Left renal cortex interstitium (tissue), 4 donors: ENCODE results near the gene CCNC. TPM values are rescaled to one million over a fixed set of nuclear protein-coding genes. Genes with fewer than 3 reads are reported as not detected.

Experiments
- DNase-seq, 4 donors: peaks; one replicate each; pipeline ENCODE4 v3.0.0-alpha.2; 2013; ENCODE audit warnings: low read depth in 4 of 4, low spot score in 2 of 4, missing footprints in 1 of 4
- polyA plus RNA-seq, 4 donors: library from polyadenylated mRNA; unstranded; fragments of 120-200 nt; gene quantifications; one replicate each; pipeline ENCODE4 v1.2.1, GENCODE V29; 2013; ENCODE audit not compliant: insufficient read length in 4 of 4

The CCNC gene, protein sequence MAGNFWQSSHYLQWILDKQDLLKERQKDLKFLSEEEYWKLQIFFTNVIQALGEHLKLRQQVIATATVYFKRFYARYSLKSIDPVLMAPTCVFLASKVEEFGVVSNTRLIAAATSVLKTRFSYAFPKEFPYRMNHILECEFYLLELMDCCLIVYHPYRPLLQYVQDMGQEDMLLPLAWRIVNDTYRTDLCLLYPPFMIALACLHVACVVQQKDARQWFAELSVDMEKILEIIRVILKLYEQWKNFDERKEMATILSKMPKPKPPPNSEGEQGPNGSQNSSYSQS
- polyA plus RNA-seq = 100 to 1,000 TPM in 1 of 4 donors, 10 to 100 TPM in 3; 70.8 to 107 (median 82.0) TPM

DNA sequence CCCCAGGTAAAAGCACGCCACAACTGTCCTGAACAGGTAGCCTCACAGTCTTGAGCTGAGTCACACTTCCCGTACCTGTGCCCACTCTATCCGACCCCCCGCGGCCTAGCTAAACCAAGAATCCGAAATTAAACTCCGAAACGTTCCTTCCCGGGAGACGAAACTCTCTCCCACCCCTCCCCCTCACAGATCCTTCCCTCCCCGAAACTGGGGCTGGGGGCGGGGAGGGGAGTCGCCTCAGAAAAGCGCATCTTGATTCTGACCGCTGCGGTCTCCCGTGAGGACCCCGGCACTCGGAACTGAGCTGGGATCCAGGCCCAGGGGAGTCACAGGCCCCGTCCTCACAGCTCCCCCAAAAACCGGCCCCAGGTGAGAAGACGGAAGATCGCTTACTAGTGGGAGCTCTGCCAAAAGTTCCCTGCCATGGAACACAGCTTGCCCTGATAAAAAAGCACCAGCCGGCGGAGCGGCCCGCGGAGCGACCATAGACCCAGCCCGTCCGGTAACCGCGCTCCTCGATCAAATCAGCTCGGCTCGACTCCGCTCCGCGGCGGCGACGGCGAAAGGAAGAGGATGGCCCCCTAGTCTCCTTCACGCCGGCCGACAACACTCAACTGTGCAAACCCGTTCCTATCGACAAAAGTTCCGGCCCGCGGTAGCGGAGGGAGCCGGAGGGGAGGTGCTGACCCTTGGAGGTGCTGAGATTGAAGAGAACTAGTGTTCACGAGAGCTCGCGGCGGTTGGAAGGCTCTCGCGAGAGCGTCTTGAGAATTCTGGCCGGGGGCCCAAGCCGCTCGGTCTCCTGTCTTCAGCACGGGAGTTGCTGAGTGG is at the start of gene CCNC:
Gene CCNC, minus strand, starts transcription at position 558 of the 831 bp plus-strand sequence. Its CDS starts 133 bp downstream, at position 425.
- peak; percentile 87 to 92 (median 89) for DNase-seq

DNA sequence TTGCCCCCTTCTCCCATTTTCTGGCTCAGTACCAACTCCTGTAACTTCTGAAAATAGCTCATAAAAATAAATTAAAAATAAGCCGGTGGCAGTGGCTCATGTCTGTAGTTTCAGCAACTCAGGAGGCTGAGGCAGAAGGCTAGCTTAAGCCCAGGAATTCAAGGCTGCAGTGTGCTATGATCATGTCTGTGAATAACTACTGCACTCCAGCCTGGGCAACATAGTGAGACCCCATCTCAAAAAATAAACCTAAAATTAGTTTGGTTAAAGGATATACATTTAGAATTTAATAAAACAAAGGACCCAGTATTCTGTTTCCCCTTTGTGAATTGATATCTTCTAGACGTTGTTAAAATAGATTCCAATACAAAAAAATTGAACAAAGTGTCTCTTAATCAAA is 48.7 kb upstream of the CCNC start:
- no peak for DNase-seq

DNA sequence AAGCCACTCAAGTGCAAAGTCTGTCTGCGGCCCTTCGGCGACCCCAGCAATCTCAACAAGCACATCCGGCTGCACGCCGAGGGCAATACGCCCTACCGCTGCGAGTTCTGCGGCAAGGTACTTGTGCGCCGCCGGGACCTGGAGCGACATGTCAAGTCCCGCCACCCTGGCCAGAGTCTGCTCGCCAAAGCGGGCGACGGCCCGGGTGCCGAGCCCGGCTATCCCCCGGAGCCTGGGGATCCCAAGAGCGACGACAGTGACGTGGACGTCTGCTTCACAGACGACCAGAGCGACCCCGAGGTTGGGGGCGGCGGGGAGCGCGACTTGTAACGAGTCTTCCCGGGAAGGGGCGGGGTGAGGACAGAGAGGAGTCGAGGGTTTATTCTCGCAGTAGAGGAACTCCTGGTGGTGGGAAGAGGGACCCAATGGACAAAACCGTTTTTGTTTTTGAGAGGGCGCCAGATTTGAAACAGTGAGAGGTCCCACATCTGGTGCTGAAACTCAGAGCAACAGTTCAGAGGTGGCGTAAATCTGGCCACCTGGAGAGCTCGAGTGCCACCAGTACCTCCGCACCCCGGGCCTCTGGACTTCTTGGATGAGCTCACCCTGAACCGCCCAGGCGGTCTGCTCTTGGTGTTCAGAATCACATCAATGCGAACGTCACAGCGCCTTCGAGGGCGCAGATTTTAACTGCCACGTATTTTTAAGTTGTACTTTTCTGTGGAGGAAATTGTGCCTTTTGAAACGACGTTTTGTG is 46.1 kb upstream of the CCNC start:
- no peak for DNase-seq

DNA sequence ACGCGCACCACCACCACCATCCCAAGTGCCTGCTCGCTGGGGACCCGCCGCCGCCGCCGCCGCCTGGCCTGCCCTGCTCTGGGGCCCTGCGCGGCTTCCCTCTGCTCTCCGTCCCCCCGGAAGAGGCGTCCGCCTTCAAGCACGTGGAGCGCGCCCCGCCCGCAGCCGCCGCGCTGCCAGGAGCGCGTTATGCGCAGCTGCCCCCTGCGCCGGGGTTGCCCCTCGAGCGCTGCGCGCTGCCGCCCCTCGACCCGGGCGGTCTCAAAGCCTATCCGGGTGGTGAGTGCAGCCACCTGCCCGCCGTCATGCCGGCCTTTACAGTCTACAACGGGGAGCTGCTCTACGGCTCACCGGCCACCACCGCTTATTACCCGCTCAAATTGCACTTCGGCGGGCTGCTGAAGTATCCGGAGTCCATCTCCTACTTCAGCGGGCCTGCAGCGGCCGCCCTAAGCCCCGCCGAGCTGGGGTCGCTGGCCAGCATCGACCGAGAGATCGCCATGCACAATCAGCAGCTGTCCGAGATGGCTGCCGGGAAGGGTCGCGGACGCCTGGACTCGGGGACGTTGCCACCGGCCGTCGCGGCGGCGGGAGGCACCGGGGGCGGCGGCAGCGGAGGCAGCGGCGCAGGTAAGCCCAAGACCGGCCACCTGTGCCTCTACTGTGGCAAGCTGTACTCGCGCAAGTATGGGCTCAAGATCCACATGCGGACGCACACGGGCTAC is 45.4 kb upstream of the CCNC start:
- no peak for DNase-seq

DNA sequence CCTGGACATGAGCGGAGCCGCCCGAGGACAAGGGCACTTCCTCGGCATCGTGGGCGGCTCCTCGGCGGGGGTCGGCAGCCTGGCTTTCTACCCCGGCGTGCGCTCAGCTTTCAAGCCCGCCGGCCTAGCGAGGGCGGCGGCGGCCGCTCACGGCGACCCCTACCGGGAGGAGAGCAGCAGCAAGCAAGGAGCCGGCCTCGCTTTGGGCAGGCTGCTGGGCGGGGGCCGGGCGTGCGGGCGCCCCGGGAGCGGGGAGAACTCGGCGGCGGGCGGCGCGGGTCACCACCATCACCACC is 44.9 kb upstream of the CCNC start:
- no peak for DNase-seq

DNA sequence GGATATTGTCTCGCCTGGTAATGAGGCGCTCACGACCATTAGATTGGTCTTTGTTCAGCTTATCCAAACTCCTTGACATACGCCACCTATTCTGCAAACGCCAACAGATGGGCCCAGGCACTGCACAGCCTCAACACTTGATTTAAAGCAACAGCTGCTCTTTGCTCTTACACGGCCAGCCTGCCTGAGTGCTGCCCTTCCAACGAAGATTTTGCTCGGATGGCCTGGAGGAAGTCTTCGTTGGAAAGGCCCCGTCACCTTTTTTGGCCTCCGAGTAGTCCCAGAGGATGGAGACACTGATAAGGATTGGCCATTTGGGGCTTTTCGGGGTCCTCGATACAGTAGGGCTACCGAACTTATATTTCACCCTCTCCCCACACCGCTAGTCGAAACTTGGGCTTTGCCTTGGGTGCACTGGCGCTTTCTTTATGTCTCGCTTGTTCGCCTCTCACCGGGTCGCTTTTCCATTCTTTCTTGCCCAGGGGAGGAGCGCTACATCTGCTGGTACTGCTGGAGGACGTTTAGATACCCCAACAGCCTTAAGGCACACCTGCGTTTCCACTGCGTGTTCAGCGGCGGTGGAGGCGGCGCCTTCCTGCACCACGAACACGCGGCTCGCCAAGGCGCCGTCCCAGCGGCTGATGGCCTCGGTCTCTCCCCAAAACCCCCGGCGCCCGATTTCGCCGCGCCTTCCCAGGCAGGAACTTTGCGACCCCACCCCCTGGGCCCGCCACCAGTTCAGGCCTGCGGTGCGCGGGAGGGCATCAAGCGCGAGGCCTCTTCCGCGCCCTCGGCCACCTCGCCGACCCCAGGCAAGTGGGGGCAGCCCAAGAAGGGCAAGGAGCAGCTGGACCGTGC is 44.3 kb upstream of the CCNC start:
- DNase-seq = no peak

DNA sequence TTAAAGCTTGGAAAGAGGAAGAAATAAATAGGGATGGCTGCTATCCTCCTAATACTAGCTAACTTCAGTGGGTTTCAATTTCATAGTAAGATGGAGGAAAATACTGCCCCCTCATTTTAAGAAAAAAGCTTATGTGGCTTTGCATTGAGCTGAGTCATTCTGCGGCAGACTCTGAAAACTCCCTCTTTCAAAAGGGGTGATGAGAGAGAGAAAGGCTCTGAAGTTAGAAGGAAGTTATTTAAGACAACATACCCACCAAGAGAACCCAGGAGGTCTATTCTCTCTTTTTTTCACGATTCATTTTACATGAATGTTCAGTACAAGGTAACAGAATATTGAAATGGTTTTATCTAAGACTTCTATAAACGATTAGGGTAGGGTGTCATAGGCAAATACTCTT is 42.7 kb upstream of the CCNC start:
- no peak for DNase-seq

DNA sequence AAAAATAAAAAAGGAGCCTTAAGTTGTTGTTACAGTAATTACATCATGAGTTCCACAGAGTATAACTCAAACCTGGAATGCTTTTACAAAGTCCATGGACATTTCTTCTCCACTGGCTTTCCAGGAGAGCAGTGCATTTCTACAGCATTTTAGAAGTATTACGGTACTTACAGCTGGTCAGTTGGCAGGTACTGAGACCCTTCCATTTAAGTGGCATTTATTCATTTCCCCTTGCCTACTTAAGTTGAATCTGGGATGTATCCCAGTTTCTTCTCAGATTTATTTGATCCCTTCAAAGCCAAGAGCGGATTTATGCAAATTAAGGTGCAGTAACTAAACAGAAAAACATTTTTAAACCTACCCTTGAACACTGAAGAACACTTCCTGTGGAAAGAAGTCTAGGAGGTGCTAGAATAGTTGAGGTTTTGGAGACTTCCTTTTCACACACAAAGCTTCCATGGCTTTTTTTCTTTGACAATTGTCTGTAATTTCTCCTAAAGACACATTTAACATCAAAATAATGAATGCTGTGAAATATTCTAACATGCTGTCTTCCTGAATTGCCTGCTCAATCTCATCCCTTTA is 41.5 kb upstream of the CCNC start:
- no peak for DNase-seq

DNA sequence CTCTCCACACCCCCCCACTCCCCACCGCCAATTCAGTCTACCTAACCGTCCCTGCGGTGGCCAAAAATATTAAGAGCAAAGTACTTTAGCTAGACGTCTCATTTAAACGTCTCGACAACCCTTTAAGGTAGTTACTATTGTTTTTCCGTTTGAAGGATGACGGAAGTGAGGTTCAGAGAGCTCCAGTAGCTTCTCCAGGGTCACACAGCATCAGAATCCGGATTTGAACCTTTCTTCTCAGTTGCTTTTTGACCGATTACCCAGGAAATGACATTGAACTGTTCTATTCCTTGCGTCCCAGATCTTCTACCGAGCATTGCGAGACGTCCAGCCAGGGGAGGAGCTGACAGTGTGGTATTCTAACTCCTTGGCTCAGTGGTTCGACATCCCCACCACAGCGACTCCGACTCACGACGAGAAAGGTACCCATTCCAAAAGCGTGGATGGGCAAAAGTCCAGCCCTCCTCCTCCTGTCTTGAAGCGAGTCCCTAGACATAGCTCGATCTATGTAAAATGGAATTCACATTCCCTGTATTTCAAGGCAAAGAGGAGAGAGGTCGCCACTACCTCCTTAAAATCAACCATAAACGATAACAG is 40.5 kb upstream of the CCNC start:
- DNase-seq = no peak

DNA sequence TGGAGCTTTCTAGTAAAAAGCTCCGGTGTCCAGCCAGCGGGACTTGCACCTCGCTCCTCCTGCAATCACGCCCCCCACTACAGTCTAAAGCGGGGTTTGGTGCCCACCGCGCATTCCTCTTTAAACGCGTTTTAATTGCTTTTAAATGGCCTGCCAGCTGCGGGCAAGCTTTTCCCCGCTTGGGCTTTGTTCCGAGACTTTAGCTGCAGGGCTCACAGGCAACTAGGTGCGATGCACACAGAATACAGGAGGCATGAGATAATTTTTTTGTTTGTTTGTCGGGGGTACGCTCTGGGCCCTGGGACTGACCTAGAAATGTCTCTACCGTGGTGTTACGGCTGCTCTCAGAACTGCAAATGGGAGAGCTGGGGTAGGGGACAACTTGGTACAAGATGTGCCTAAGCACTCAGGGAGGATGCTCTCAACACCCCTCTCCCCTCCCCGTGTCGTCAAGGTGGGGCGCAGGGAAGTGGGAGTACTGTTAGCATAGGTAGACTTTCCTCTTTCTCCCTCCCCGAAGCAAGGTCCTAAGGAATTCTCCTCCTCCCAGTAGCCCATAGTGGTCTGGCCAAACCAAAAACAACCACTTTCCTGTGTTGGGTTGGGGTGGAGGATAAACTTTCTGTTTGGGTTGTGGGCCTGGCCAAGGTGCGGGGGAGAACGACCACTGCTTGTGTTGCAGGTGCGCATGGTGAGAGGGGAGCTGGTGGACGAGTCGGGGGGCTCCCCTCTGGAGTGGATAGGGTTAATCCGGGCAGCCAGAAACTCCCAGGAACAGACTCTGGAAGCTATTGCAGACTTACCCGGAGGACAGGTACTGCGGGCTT is 39.8 kb upstream of the CCNC start:
- no peak for DNase-seq

DNA sequence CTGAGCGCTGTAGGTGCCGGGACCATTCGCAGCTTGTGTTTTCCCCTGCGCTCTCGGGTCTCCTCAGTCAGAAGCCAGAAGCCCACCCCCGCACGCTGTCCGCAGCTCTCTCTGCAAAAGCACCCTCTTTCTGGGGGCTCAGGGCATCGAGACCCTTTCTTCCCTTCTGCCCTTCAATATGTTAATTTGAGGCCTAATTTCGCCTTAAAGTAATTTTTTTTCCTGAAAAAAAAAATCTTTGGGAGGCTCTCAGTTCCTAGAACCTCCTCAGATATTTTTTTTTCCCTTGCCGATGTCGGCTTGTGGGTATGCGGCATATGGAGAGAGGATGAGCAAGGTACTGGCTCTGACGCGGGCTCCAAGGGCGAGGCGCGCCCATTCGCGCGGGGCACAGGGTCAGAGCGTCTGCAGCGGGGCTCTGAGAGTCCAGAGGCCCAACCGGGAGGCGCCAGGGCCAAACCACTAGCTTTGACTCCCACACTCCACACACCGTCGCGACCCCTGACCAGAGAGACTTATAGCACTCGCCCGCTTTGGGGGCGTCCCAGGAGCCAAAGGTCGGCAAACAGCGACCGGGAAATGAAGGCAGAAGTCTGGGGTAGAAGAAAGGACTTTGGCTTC is 39.1 kb upstream of the CCNC start:
- no peak for DNase-seq

DNA sequence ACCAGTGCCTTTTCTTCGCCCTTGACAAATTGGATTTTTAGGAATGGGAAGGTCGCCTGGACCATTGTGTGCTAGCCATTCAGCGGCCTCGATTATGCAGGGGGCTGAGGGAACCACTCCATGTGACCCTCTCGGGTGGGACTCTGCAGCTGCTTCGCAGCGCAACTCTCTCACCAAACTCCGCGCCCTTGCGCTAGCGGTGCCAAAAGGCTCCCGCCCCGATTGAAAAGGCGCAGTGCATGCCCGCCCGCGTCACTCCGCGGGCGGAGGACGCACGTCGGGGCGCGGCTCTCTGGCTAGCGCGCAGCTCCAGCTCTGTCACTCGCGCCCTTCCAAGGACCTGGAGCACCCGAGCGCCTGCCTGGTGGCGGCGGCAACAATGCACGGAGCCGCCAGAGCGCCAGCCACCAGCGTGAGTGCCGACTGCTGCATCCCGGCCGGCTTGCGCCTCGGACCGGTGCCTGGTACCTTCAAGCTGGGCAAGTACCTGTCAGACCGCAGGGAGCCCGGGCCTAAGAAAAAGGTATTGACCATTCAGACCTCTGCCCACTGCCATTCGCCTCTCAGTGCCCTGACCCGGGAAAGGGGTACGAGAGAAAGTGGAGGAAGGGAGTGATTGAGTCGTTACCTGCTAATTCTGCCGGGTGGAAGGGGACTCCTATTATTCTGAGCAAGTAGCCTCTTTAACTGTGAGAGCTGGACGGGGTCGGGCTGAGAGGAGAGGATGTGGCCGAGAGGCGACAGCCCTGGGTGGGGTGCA is 38.4 kb upstream of the CCNC start, which contains the start of gene PRDM13:
Gene PRDM13, plus strand, starts transcription at position 178 of the 760 bp plus-strand sequence. Its CDS starts 202 bp downstream, at position 380.
- DNase-seq = no peak

DNA sequence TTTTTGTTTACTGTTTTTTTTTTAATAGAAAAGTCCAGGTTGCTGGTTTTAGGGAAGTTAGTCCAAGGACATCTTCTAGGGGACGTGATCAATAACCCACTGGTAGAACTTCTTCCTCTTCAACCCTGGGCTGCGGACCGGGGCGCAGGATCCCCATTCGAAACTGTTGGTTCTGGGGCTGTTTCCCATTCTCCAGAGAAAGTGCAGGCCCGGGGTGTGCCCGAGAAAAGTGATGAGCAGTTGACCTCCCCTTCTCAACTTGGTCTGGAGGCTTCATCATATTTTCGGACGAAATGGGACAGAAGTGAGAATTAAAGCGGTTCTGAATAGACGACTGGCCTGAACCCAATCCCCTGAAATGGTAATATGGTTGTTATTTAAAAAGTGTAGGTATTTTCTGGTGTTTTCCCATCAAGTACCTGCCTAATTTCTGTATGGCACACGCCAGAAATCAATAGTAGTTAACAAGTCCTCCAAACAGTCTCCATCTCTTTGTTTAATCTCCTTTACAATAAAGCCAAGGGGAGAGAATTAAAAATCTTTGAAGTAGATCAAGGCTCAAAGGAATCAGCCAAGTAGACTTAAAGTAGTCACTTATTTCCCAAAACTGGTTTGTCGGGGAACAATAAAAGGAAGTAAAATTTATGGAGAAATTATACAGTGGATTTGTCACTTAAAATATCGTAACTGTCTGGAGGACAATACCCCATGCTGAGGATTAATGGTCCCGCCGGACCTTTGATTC is 37.6 kb upstream of the CCNC start:
- DNase-seq = no peak

DNA sequence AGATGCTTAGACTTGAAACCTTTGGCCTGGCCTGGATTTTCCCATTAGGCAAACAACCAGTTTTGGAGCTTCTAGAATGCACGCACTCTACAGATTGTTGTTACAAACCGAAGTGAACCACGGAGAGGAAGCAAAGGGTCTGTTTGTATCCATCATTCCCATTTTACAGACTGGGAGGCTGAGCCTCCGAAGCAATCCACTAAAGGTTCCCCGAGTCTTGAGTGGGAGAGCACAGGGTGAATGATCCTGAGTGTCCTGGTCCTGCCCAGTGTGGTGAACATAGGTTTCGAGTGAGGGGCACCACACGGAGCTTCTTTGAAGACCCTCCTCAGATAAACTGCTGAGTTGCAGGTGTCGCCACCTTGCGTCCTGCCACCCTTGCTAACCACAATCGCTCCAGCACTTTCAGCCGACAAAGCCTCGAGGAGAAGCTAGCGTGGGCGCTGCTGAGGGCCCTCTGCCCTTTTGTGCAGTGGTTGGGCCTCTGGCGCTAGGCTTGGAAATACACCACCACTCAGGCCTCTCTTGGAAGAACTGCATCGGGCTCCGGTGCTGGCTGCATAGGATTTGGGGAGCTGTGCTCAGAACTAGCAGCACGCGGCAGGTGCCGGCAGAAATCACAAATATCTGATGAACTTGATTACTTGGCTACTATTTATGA is 36.7 kb upstream of the CCNC start:
- no peak for DNase-seq

DNA sequence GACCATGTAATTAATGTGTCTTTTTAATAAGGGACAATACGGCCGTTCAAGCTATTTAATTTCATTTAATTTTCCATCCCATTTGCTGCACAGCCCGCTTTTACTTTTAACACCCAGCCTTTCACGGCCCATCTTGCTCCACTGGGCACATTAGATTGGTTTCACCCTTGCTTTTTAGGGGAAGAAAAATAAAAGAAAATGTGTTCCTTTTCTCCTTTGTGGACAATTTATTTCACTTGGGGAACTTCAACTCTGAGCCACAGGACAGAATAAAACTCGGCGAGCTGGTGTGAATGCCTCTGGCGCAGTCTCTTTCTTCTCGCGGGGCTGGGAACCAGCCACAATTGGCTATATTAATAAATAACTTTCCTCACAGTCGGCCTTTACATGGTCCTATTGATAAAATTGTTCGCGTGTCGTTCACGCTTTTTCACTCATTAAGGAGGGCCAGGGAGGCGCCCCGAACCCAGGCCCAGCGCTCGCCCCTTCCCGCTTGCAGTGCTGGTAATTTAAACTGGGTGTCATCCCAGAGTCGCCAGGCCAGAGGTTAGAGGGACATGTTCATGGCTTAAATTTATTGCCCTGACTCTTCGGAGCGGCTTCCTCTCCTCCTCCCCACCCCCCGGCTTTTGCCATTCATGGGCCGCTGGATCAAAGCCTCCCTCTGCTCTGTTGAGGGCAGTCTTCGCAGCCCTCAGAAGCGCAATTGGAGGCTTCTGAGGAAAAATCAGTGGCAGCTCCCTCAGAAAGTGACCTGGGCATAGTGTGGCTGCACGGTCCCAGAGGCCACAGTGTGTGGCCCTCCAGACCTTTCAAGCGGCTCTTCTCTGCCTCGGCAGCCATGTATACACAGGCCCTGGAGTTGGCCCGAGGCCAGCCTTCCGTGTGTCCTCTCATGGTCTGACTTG is 36.0 kb upstream of the CCNC start:
- DNase-seq = no peak
